PC-3 (cell line): ENCODE data around the gene CYP27B1. TPM values are rescaled to one million over a fixed set of nuclear protein-coding genes. Genes with fewer than 3 reads are reported as not detected.

ENCODE experiments used
- ATAC-seq: fragments of 200-7000 bp; cut with Tn5 transposase; 2 replicates; pipeline ENCODE4 v1.9.1; 2020; ENCODE audit warnings: mild to moderate bottlenecking, moderate library complexity
- BruUV-seq: library from RNA; stranded (reverse); fragments of 400-500 nt; replicated peaks from 2 replicates; lab custom pipeline; 2021; lab: Mats Ljungman, UMichigan
- CTCF ChIA-PET: fragments of 300-600 bp; sonication (Branson Sonifier 250); formaldehyde crosslinking; loops from one replicate; lab custom pipeline; 2022; ENCODE audit warnings: antibody characterized with exemption; lab: Charles Lee
- POLR2A ChIA-PET: fragments of 300-600 bp; sonication (Branson Sonifier 250); formaldehyde crosslinking; loops from one replicate; lab custom pipeline; 2022; ENCODE audit warnings: antibody characterized with exemption; ENCODE audit not compliant: unreplicated experiment; lab: Charles Lee
- DNase-seq: peaks from one replicate; pipeline ENCODE4 v3.0.0-alpha.2; 2015
- H2AFZ ChIP-seq: fragments of 300-600 bp; sonication (generic); 2 replicates; pipeline ENCODE4 v1.6.0; 2016; ENCODE audit warnings: antibody characterized with exemption, low read length
- H3F3A ChIP-seq: fragments of 300-600 bp; sonication (generic); one replicate; pipeline ENCODE4 v1.6.0; 2017; ENCODE audit warnings: antibody characterized with exemption, low read length, control low read depth, mild to moderate bottlenecking; ENCODE audit not compliant: unreplicated experiment
- H3K27ac ChIP-seq: fragments of 300-600 bp; sonication (generic); 2 replicates; pipeline ENCODE4 v1.5.1; 2016; ENCODE audit warnings: mild to moderate bottlenecking, low read length
- H3K27me3 ChIP-seq: fragments of 300-600 bp; sonication (generic); 2 replicates; pipeline ENCODE4 v1.6.1; 2016; ENCODE audit warnings: low read length, mixed read lengths
- H3K36me3 ChIP-seq: fragments of 300-600 bp; sonication (generic); 2 replicates; pipeline ENCODE4 v1.6.1; 2016; ENCODE audit warnings: low read depth, mixed run types, low read length, mixed read lengths
- H3K4me1 ChIP-seq: fragments of 300-600 bp; sonication (generic); 2 replicates; pipeline ENCODE4 v1.5.1; 2016; ENCODE audit warnings: low read length; ENCODE audit not compliant: insufficient read depth
- H3K4me2 ChIP-seq: fragments of 300-600 bp; sonication (generic); 2 replicates; pipeline ENCODE4 v1.6.0; 2016; ENCODE audit warnings: low read length
- H3K4me3 ChIP-seq: fragments of 300-600 bp; sonication (generic); 2 replicates; pipeline ENCODE4 v1.5.1; 2016; ENCODE audit warnings: mild to moderate bottlenecking, low read length, mixed read lengths
- H3K79me2 ChIP-seq: fragments of 300-600 bp; sonication (generic); 2 replicates; pipeline ENCODE4 v1.6.1; 2017; ENCODE audit warnings: low read length, mixed read lengths
- H3K9ac ChIP-seq: fragments of 300-600 bp; sonication (generic); 2 replicates; pipeline ENCODE4 v1.6.0; 2016; ENCODE audit warnings: mild to moderate bottlenecking, low read length
- H3K9me2 ChIP-seq: fragments of 300-600 bp; sonication (generic); replicated peaks from 2 replicates; pipeline ENCODE4 v1.6.1; 2016; ENCODE audit warnings: mixed run types, low read length, mixed read lengths
- H3K9me3 ChIP-seq: fragments of 300-600 bp; sonication (generic); 2 replicates; pipeline ENCODE4 v1.6.1; 2016; ENCODE audit warnings: low read length, mixed read lengths
- H4K20me1 ChIP-seq: fragments of 300-600 bp; sonication (generic); 2 replicates; pipeline ENCODE4 v1.6.1; 2016; ENCODE audit warnings: low read length, mixed read lengths
- EZH2 ChIP-seq: fragments of 300-600 bp; sonication (generic); IDR thresholded peaks from one replicate; pipeline ENCODE4 v1.6.1; 2017; ENCODE audit warnings: antibody characterized with exemption, mild to moderate bottlenecking, low read length; ENCODE audit not compliant: unreplicated experiment
- EZH2phosphoT487 ChIP-seq: fragments of 300-600 bp; sonication (generic); IDR thresholded peaks from 2 replicates; pipeline ENCODE4 v1.6.1; 2018; ENCODE audit warnings: mild to moderate bottlenecking, antibody characterized with exemption, low read length, borderline replicate concordance
- intact Hi-C: fragments of 100-400 bp; cut with micrococcal nuclease; formaldehyde crosslinking; loops from 2 replicates; pipeline ENCODE4 v1.9.0; 2023
- total RNA-seq: library from RNA; depleted of rRNA; stranded (reverse); fragments of >200 nt; gene quantifications from 2 replicates; pipeline ENCODE4 v1.2.3, GENCODE V29; 2014
- TF ChIP-seq, protein P1 (sequence below): fragments of 300-600 bp; sonication (generic); conservative IDR thresholded peaks from 2 replicates; pipeline ENCODE4 v1.5.1; 2017; ENCODE audit warnings: antibody characterized with exemption, low read depth, mild to moderate bottlenecking, low read length

The CYP27B1 gene
- total RNA-seq, 1 experiment from 2014 or later: 8.1 TPM

GRCh38 chr12:57750561-57751431 is 16.1 kb downstream of the CYP27B1 start:
- intact Hi-C loops: no loop called here
- no peak for ATAC-seq

DNA sequence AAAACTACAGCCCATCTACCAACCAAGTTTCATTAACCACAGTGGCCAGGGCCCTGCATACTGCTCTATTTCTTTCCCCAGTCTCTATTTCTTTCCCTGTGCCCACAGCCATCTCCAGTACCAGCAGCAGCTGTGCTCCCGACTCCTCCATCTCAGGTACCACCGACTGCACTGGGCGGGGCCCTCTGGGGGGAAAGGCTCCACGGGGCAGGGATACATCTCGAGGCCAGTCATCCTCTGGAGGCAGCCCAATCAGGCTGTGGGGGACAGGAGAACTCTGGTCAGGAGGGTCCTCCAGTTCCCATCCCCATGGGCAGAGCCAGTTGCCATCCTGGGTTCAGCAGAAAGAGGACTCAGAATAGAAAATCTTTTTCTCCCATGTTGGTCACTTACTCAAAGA is 17.8 kb downstream of the CYP27B1 start:
- no peak for DNase-seq
- H3K4me2 ChIP-seq: no peak overlapping the region
- POLR2A ChIA-PET: no interaction called here
- peaks cover 34% of the 10 kb centered on the region for H3K79me2 ChIP-seq
- H3K27me3 ChIP-seq: no peaks in the 10 kb centered on the region
- intact Hi-C loops: no loop called here
- no peaks in the 10 kb centered on the region for H3K9me2 ChIP-seq
- no peak overlapping the region for H3K27ac ChIP-seq
- CTCF ChIA-PET: no interaction called here
- H4K20me1 ChIP-seq: no peaks in the 10 kb centered on the region
- H3K4me3 ChIP-seq: no peak overlapping the region
- peaks cover 32% of the 10 kb centered on the region for H3K36me3 ChIP-seq
- H3K4me1 ChIP-seq: peaks cover 17% of the 10 kb centered on the region
- BruUV-seq: no TSS peak
- no peak overlapping the region for H3K9ac ChIP-seq
- no peaks in the 10 kb centered on the region for H3K9me3 ChIP-seq
- no peak overlapping the region for H2AFZ ChIP-seq
- no peak for TF ChIP-seq EZH2phosphoT487
- TF ChIP-seq EZH2: no peak
- TF ChIP-seq, protein P1, sequence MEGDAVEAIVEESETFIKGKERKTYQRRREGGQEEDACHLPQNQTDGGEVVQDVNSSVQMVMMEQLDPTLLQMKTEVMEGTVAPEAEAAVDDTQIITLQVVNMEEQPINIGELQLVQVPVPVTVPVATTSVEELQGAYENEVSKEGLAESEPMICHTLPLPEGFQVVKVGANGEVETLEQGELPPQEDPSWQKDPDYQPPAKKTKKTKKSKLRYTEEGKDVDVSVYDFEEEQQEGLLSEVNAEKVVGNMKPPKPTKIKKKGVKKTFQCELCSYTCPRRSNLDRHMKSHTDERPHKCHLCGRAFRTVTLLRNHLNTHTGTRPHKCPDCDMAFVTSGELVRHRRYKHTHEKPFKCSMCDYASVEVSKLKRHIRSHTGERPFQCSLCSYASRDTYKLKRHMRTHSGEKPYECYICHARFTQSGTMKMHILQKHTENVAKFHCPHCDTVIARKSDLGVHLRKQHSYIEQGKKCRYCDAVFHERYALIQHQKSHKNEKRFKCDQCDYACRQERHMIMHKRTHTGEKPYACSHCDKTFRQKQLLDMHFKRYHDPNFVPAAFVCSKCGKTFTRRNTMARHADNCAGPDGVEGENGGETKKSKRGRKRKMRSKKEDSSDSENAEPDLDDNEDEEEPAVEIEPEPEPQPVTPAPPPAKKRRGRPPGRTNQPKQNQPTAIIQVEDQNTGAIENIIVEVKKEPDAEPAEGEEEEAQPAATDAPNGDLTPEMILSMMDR: no peak
- no peak for ATAC-seq
- H3F3A ChIP-seq: peaks cover 4% of the 10 kb centered on the region

More at GRCh38 chr12:57750561-57751431, 16.1 kb downstream of the CYP27B1 start:
- POLR2A ChIA-PET: no interaction called here
- no TSS peak for BruUV-seq
- peaks cover 34% of the 10 kb centered on the region for H3K79me2 ChIP-seq
- H2AFZ ChIP-seq: no peak overlapping the region
- TF ChIP-seq, protein P1: no peak
- TF ChIP-seq EZH2phosphoT487: no peak
- TF ChIP-seq EZH2: no peak
- CTCF ChIA-PET: no interaction called here
- peaks cover 32% of the 10 kb centered on the region for H3K36me3 ChIP-seq
- peak overlapping the region; percentile 82 for H3K4me3 ChIP-seq
- no peaks in the 10 kb centered on the region for H3K27me3 ChIP-seq
- peaks cover 4% of the 10 kb centered on the region for H3F3A ChIP-seq
- no peaks in the 10 kb centered on the region for H3K9me3 ChIP-seq
- no peaks in the 10 kb centered on the region for H3K9me2 ChIP-seq
- H3K4me2 ChIP-seq: peak overlapping the region; percentile 96
- DNase-seq: no peak
- no peak overlapping the region for H3K27ac ChIP-seq
- H4K20me1 ChIP-seq: no peaks in the 10 kb centered on the region
- peaks cover 23% of the 10 kb centered on the region for H3K4me1 ChIP-seq
- H3K9ac ChIP-seq: peak overlapping the region; percentile 98

- H2AFZ ChIP-seq: no peak overlapping the region
- ATAC-seq (no peak), DNase-seq (no peak)
- H3K9ac ChIP-seq: no peak overlapping the region
- H4K20me1 ChIP-seq: no peaks in the 10 kb centered on the region
- H3K4me1 ChIP-seq: peaks cover 3% of the 10 kb centered on the region
- CTCF ChIA-PET: no interaction called here
- intact Hi-C loops: no loop called here
- H3K9me2 ChIP-seq: no peaks in the 10 kb centered on the region
- no TSS peak for BruUV-seq
- H3K36me3 ChIP-seq: peaks cover 31% of the 10 kb centered on the region
- TF ChIP-seq EZH2 (no peak), EZH2phosphoT487 (no peak)
- TF ChIP-seq, protein P1: no peak
- H3K27ac ChIP-seq: no peak overlapping the region
- no peaks in the 10 kb centered on the region for H3K9me3 ChIP-seq
- POLR2A ChIA-PET: no interaction called here
- H3K79me2 ChIP-seq: peaks cover 18% of the 10 kb centered on the region
- no peaks in the 10 kb centered on the region for H3K27me3 ChIP-seq
- H3F3A ChIP-seq: peaks cover 4% of the 10 kb centered on the region
- H3K4me2 ChIP-seq: peak overlapping the region; percentile 97
- peak overlapping the region; percentile 86; the same call in 1 of the 2 replicates for H3K4me3 ChIP-seq
These were observed 20.9 kb downstream of the CYP27B1 start for GRCh38 chr12:57746025-57746424.
